CD4-positive, alpha-beta T cell treated with Interleukin-21 for 1 hour (primary cell): ENCODE measurements around the gene ADARB2.
"Not testable (repeated sequence)": the region's sequence is repeated elsewhere in the genome, so short reads cannot be mapped to it uniquely, and the experiment has no call there.

Experiments
- DNase-seq: peaks from one replicate; pipeline ENCODE4 v3.0.0-alpha.2; 2020

Gene ADARB2

GRCh38 chr10:1360011-1360557 is 377.2 kb downstream of the ADARB2 start:
- no peak for DNase-seq

- DNase-seq, result no peak
These were observed 377.7 kb downstream of the ADARB2 start for GRCh38 chr10:1359626-1359955.

GRCh38 chr10:1358860-1359625 is 378.3 kb downstream of the ADARB2 start:
- DNase-seq, result no peak

- no peak for DNase-seq
These were observed 379.2 kb downstream of the ADARB2 start for GRCh38 chr10:1358147-1358546.

- DNase-seq, result no peak
These were observed 381.0 kb downstream of the ADARB2 start for GRCh38 chr10:1356349-1356748.

GRCh38 chr10:1354809-1355710 is 382.3 kb downstream of the ADARB2 start:
- no peak for DNase-seq

GRCh38 chr10:1352296-1352695 is 385.0 kb downstream of the ADARB2 start:
- DNase-seq, result not testable (repeated sequence)

GRCh38 chr10:1348773-1349050 is 388.6 kb downstream of the ADARB2 start:
- no peak for DNase-seq

GRCh38 chr10:1347962-1348772 is 389.2 kb downstream of the ADARB2 start:
- DNase-seq, result no peak

- DNase-seq, result no peak
These were observed 389.8 kb downstream of the ADARB2 start for GRCh38 chr10:1347525-1347924.

- no peak for DNase-seq
These were observed 391.1 kb downstream of the ADARB2 start for GRCh38 chr10:1346201-1346600.

GRCh38 chr10:1345368-1345767 is 392.0 kb downstream of the ADARB2 start:
- DNase-seq, result no peak

GRCh38 chr10:1344846-1345245 is 392.5 kb downstream of the ADARB2 start:
- DNase-seq, result no peak

GRCh38 chr10:1344408-1344807 is 392.9 kb downstream of the ADARB2 start:
- DNase-seq, result no peak

GRCh38 chr10:1343176-1343575 is 394.1 kb downstream of the ADARB2 start:
- no peak for DNase-seq

- DNase-seq, result not testable (repeated sequence)
These were observed 396.3 kb downstream of the ADARB2 start for GRCh38 chr10:1341052-1341451.

- DNase-seq, result no peak
These were observed 397.9 kb downstream of the ADARB2 start for GRCh38 chr10:1339396-1339795.

- DNase-seq, result no peak
These were observed 401.7 kb downstream of the ADARB2 start for GRCh38 chr10:1335642-1336041.

GRCh38 chr10:1333981-1334380 is 403.3 kb downstream of the ADARB2 start:
- DNase-seq, result no peak

- DNase-seq, result no peak
These were observed 405.8 kb downstream of the ADARB2 start for GRCh38 chr10:1331560-1331959.

- DNase-seq, result no peak
These were observed 407.7 kb downstream of the ADARB2 start for GRCh38 chr10:1329622-1330021.

GRCh38 chr10:1328981-1329614 is 408.2 kb downstream of the ADARB2 start:
- DNase-seq, result no peak
